ENCODE data around the gene TSPAN2. TPM values are rescaled to one million over a fixed set of nuclear protein-coding genes. Genes with fewer than 3 reads are reported as not detected.

Gene TSPAN2
- total and polyA plus RNA-seq, 2 of the 4 experiments (the other 2 are of a cell fraction) = 0.18 to 0.60 TPM

GRCh38 chr1:115069659-115070308, 19.5 kb downstream of the TSPAN2 start:
- Histone ChIP-seq H2AK9ac (replicated peaks; ENCODE audit: low read depth, low read length, poor library complexity) (no peak overlapping the region), H3K4ac (ENCODE audit: low read depth, low read length) (no peak overlapping the region), H3K56ac (ENCODE audit: extremely low read depth, insufficient read depth, low read length) (no peak overlapping the region), H3K4me1 (ENCODE audit: control insufficient read depth, insufficient read depth, low read length) (no peaks in the 10 kb centered on the region; the same call in 1 of the 2 replicates), H3K4me3 (ENCODE audit: insufficient read depth, low read depth, low read length) (no peak overlapping the region), H3K4me2 (ENCODE audit: low read depth, low read length) (no peak overlapping the region), H3K14ac (replicated peaks; ENCODE audit: low read depth, low read length) (no peak overlapping the region), H3K9ac (ENCODE audit: low read depth, low read length) (no peak overlapping the region), H2BK120ac (ENCODE audit: low read depth, low read length) (no peak overlapping the region), H4K5ac (ENCODE audit: low read depth, low read length) (no peak overlapping the region), H3K79me1 (ENCODE audit: low read depth in 1 of 2, low read length in 2 of 2) (no peaks in the 10 kb centered on the region), H3K9me1 (ENCODE audit: insufficient read depth, low read length) (no peaks in the 10 kb centered on the region), H4K8ac (ENCODE audit: low read depth in 2 of 2, low read length in 2 of 2) (no peak overlapping the region), H3K27ac (ENCODE audit: insufficient read depth, low read length) (no peak overlapping the region), H3K18ac (ENCODE audit: low read depth, low read length) (no peak overlapping the region), H4K91ac (ENCODE audit: insufficient read depth, low read depth, low read length) (no peak overlapping the region), H4K20me1 (ENCODE audit: insufficient read depth, low read length) (no peaks in the 10 kb centered on the region), H2AK5ac (ENCODE audit: low read depth, low read length) (no peak overlapping the region), H2BK20ac (ENCODE audit: low read depth, low read length) (no peak overlapping the region), H3K36me3 (ENCODE audit: control insufficient read depth, insufficient read depth, low read length) (no peaks in the 10 kb centered on the region), H3K27me3 (ENCODE audit: control insufficient read depth, insufficient read depth, low read length) (peaks cover 5% of the 10 kb centered on the region; the same call in 1 of the 2 replicates), H2BK15ac (ENCODE audit: low read depth, low read length) (no peak overlapping the region), H3K23ac (ENCODE audit: low read depth, low read length) (no peak overlapping the region), H2AFZ (replicated peaks; ENCODE audit: low read length, poor library complexity) (no peak overlapping the region), H2BK5ac (ENCODE audit: low read depth, low read length, poor library complexity, severe bottlenecking) (no peak overlapping the region), H3K9me3 (ENCODE audit: control insufficient read depth, insufficient read depth, low read length) (no peaks in the 10 kb centered on the region)
- ATAC-seq (ENCODE audit: low read depth) = peak; percentile 48
- dilution Hi-C loops (cut with HindIII; ENCODE audit: low sequenced_read_pairs, unreplicated experiment) = no loop called here
- in situ Hi-C loops (cut with MboI; ENCODE audit: low sequenced_read_pairs) = no loop called here
- intact Hi-C loops (cut with micrococcal nuclease) = no loop called here
- TF ChIP-seq ELK1 (IDR thresholded peaks at IDR 0.05; ENCODE audit: borderline replicate concordance, low read depth, low read length) (no peak), CTCF (conservative IDR thresholded peaks at IDR 0.05; ENCODE audit: low read depth, low read length) (no peak), FOS (IDR thresholded peaks at IDR 0.05; ENCODE audit: low read depth, low read length) (no peak), CEBPB (IDR thresholded peaks at IDR 0.05; ENCODE audit: low read depth, low read length) (no peak), MAFK (IDR thresholded peaks at IDR 0.05; ENCODE audit: low read depth, low read length) (no peak), MAZ (IDR thresholded peaks at IDR 0.05; ENCODE audit: borderline replicate concordance, low read depth, low read length) (no peak), POLR2A (IDR thresholded peaks at IDR 0.05; ENCODE audit: low read depth, low read length) (no peak), USF2 (IDR thresholded peaks at IDR 0.05; ENCODE audit: low read depth, low read length) (no peak), CHD1 (IDR thresholded peaks at IDR 0.05; ENCODE audit: low read depth, low read length) (no peak), RCOR1 (IDR thresholded peaks at IDR 0.05; ENCODE audit: insufficient replicate concordance, low read length) (no peak), RFX5 (IDR thresholded peaks at IDR 0.05; ENCODE audit: low read depth, low read length) (no peak), MXI1 (IDR thresholded peaks at IDR 0.05; ENCODE audit: borderline replicate concordance, low read depth, low read length) (no peak), SMC3 (IDR thresholded peaks at IDR 0.05; ENCODE audit: low read depth, low read length) (no peak), RAD21 (IDR thresholded peaks at IDR 0.05; ENCODE audit: low read length) (no peak), NFE2L2 (IDR thresholded peaks at IDR 0.05; ENCODE audit: low read depth, low read length) (no peak), BHLHE40 (IDR thresholded peaks at IDR 0.05; ENCODE audit: low read depth, low read length) (no peak)
- BruUV-seq (replicated peaks) = no TSS peak
- ChIA-PET POLR2A (ENCODE audit: unreplicated experiment) (no interaction called here), CTCF (no interaction called here)
- DNase-seq = peak; percentile 14
- no CpG with 5 or more reads among the region's 7 CpGs for WGBS, 2 experiments (ENCODE audit: extremely low coverage in 2 of 2, insufficient read length in 1 of 2)

All from IMR-90 (cell line).